GM18907 (cell line): ENCODE results near the gene SAA1.
A peak's percentile ranks its signal among the peaks of the same experiment; 100 is the strongest.

Experiments
- ATAC-seq: cut with Tn5 transposase; IDR thresholded peaks from one replicate; pipeline ENCODE4 v1.9.1; 2021; ENCODE audit warnings: mild to moderate bottlenecking, moderate library complexity; ENCODE audit not compliant: unreplicated experiment

Gene SAA1

GRCh38 chr11:18308242-18308641, 42.2 kb downstream of the SAA1 start:
- no peak for ATAC-seq

DNA sequence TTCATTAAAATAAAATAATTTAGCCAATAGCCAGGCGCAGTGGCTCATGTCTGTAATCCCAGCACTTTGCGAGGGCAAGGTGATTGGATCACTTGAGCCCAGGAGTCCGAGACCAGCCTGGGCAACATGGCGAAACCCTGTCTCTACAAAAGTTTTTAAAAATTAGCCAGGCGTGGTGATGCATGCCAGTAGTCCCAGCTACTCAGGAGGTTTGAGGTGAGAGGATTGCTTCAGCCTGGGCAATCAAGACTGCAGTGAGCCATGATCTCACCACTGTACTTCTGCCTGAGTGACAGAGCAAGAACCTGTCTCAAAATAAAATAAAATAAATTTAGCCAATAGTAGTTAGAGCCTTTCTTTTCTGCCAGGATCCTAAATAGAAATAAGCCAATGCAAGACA, 43.6 kb downstream of the SAA1 start:
- no peak for ATAC-seq

DNA sequence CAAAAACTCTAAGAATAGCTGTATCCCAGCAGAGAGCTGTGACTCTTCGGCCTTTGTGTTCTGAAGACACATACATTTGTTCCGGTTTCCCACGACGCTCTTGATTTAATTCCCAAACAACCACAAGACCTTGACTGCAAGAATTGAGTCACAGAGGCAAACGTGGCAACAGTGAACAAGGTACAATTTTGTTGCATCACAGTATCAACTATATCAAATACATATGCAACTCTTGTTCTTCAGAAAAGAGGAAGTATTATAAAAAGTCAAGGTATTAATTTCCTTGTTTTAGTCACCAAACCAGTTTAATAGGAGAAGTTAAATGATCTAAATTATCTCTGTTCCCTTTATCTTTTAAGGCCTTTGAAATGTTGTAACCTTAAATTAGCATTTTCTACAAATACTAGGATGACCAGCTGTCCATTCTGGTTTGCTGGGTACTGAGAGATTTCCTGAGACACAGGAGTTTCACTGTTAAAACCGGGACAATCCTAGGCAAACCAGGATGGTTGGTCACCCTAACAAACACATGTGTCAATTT, 44.8 kb downstream of the SAA1 start:
- peak; percentile 57 for ATAC-seq

GRCh38 chr11:18312012-18312411, 45.9 kb downstream of the SAA1 start:
- ATAC-seq, result no peak

DNA sequence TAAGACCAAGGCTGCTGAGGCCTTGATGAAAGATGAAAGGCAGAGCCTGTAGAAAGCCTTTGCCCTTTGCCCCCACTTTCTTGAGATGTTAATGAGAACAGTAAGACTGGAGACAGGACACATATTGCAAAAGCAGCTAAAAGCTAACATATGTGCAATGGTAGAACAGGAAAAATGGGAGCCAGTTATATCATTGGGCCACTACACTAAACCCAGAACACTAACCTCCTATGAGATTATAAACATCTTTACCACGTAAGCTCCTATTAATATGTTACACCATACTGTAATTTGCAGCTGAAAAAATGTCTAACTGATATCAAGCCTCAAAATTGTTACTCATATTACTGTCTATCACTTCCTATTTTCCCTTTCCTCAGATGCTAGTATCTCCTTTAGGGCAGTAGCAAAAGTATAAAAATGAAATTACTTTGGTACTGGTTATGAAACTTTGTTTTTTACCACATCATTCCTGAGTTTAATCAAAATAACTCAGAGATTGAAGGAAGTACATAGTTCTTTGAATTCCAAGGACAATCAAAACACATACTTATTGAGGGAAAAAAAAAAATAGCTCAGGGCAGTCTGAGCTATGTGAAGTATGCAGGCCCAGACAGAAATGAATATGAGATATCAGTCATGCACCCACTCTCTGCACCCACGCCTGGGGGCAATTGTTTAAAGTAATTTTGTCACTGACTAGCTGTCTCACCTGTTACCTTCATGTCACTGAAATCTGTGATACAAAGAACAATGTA, 46.8 kb downstream of the SAA1 start:
- no peak for ATAC-seq

DNA sequence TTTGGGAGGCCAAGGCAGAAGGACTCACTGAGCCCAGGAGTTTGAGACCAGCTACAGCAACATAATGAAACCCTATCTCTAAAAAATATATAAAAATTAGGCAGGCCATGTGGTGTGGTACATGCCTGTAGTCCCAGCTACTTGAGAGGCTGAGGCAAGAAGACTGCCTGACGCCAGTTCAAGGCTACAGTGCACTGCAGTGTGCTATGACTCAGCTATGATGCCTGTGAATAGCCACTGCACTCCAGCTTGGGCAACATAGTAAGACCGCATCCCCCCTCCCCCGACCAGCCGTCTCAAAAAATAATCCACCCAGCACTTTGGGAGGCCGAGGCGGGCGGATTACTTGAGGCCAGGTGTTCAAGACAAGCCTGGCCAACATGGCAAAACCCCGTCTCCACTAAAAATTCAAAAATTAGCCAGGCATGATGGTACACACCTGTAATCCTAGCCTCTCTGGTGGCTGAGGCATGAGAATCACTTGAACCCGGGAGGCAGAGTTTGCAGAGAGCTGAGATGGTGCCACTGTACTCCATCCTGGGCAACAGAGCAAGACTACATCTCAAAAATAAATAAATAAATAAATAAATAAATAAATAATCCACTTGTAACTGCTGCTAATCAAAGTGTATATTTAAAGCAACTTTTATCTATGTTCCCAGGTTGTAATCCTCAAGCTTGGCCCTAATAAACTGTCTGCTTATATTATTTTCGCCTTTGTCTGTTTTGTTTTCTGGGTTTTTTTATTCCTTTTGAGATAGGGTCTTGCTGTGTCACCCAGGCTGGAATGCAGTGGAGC, 48.1 kb downstream of the SAA1 start:
- no peak for ATAC-seq

GRCh38 chr11:18314784-18315523, 48.9 kb downstream of the SAA1 start:
- ATAC-seq, result no peak

DNA sequence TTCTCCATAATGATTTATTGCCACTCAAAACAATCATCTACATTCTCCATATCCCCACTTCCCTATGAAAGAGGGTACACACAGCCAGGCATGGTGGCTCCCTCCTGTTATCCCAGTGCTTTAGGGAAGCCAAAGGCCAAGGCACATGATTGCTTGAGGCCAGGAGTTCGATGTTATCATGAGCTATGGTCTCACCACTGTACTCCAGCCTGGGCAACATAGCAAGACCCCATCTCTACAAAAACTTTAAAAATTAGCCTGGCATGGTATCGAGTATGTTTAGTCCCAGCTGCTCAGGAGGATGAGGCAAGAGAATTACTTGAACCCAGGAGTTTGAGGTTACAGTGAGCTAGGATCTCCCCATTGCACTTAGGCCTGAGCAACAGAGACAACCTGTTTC, 49.8 kb downstream of the SAA1 start:
- ATAC-seq, result no peak

- no peak for ATAC-seq
These were observed 51.5 kb downstream of the SAA1 start for GRCh38 chr11:18317551-18317950.
